GM21367 (cell line): ENCODE measurements around the gene PAXX.

Experiments
- ATAC-seq: cut with Tn5 transposase; IDR thresholded peaks from one replicate; pipeline ENCODE4 v1.9.1; 2021; ENCODE audit not compliant: unreplicated experiment

PAXX gene

DNA sequence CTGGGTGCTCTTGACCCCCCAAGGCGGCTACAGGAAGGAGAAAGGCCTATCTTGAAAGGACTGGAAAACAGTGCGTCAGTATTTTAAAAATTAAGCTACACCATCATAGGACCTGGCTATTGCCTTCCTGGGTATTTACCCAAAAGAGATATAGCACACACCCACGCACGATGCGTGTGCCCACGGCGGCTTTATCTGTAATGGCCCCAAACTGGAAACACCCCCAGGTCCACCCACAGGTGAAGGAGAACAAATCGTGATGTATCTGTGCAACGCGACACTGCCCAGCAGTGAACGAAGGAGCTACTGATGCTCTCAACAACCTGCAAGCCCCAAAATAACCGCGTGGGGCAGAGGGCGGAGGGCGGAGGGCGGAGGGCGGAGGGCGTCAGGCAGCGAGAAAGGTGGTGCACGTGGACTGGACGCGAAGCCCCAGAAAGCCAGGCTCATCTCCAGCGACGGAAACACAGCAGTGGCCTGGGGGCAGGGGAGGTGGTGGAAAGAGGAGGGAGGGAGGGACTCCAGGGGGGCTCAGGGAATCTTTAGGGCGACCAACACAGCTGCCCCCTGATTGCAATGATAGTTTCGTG is 27.3 kb upstream of the PAXX start:
- ATAC-seq = no peak

DNA sequence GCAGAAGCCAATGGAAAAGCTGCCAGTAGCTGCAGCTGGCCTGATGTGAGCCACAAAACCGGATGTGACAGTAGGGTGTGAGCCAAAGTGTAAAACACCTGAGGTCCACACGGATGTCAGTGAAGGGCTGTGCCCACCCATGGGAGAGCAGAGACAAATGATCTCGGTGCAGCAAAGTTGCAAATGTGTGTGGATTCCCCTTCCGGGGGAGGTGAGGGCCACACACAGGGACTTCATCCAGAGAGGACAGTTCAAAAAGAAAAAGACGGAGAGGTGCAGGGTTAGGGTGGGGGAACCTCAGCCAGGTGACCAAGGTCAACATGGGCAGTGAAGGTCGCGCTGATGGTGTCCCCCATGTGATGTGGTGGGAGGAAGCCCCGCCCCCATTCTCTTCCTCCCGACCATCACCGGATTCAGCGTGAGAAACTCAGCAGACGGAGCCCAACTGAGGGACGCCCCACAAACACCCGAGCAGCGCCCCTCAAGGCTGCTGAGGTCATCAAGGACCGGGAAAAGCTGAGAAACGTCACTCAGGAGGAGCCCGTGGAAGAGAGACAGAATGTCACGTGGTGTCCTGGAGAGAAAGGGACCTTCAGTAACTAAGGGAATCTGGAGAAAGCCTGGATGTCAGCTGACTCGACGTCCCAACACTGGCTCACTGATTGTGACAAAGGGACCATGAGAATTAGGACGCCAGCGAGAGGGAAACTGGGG is 26.3 kb upstream of the PAXX start:
- no peak for ATAC-seq

DNA sequence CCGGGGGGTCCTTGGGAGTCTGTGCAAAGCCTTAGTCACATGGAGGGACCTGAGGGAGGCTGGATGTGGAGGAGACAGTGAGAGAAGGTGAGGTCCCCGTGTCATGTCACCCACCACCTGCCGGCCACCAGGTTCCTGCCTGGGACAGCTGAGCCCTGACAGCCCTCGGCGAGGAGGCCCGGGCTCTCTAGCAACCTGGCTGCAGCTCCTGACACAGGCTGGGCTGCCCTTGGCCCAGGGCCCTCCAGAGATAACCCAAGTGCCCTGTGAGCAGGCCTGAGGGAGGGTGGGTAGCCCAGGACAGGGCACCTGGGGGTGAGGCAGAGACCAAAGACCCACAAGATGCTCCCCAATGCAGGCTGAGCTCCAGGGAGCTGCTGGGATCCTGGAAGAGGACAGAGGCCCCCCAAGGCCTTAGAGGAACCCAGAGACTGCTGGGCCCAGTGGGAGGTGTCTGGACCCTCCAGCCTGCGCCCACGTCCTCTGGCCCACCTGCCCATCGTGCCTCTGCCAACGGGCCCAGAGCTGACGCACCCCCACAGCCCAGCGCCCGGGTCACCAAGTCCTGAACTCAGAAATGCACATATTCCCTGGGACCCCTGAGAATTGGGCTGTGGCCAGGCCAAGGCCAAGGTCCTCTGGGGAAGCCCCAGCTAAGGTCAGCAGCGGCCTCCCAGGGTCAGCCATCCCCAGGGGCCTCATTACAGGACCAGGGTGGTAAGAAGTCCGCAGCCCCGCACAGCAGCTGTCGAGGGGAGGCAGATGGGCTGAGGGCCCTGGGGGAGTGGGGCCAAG is 23.7 kb upstream of the PAXX start:
- ATAC-seq = no peak

DNA sequence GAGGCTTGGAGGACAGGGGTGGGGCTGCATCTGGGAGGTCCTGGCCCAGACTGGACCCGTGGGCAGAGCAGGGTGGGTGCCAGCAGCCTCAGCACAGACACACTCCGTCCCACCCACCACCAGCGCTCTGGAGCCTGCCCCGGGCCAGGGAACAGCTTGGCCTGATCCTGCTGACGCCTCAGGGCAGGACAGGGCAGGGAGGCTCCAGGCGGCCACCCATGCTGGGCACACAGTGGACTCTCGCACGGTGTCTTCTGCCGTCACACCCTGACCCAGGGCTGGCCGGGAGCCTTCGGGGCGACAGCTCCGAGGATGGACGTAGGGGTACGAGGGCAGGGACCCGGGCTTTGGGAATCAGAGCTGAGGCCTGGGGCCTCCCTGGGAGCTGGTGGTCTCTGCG is 23.1 kb upstream of the PAXX start:
- no peak for ATAC-seq

DNA sequence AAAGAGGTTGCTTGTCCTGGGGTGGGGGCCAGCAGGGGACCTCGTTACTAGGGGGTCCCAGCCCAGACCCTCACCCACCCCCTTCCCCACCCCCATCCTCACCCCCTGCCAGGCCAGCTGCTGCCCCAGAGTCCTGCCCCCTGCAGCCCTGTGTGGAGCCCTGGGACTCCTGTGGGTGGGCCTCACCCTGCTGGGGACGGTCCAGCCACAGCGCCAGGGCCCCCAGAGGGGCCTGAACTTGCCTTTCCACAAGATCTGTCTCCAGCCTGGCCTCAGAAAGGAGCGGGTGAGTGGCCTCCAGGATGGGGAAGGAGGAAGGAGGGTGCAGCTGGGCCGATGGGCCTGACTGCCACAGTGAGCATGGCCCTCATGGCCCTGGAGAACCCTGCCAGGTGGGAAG is 22.4 kb upstream of the PAXX start:
- no peak for ATAC-seq

DNA sequence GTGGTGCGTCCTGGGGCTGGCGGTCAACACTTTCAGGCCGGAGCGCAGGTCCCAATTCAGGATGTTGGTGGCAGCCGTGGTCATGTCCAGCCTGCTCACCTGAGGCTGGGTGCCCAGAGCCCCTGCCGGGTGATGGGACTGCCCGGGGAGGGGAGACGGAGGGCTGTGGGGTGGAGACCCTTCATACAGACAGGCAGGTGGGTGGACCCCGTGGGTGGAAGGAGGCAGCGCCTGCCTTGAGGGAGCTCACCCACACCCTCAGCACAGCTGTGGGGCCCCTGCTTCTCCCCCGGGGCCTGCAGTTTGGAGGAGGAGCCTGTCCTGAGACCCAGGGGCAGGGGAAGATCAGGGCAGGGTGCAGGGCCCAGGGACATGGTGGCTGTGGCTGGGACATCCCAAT is 21.9 kb upstream of the PAXX start:
- no peak for ATAC-seq

DNA sequence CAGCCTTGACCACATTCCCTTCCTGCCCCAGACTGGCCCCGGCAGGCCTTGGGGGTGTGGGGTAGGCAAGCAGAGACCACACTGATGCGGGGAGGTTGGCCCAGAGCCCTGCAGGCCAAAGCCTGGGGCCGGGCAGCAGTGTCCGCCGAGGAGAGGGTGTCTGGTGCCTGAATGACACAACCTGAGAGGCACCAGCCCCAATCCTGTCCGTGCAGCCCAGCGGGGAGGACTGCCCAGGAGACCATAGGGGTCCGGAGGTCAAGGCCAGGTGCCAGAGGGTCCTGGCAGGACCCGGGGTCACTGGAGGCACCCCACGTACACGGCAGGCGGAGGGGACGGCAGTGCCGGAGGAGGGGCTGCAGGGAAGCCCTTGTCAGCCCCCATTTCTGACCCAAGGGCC is 20.5 kb upstream of the PAXX start:
- no peak for ATAC-seq

DNA sequence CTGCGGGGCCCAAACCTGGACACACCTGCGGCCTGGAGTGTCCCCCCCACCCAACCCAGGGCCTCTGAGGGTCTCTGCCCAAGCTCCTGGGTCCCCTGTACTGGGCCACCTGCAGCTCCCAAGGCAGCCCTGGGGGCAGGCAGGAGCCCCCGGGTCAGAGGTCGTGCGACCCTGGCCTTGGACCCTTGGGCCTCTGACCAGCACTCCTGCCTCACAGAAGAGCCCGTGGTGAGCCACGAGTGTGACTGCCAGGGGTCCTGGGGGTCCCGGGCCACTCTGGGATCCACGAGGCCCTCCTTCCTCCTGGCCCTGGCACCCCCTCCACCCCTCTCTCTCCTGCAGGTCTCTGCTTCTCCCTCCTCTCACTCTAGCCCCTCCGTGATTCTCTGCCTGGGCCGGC is 19.9 kb upstream of the PAXX start:
- no peak for ATAC-seq

DNA sequence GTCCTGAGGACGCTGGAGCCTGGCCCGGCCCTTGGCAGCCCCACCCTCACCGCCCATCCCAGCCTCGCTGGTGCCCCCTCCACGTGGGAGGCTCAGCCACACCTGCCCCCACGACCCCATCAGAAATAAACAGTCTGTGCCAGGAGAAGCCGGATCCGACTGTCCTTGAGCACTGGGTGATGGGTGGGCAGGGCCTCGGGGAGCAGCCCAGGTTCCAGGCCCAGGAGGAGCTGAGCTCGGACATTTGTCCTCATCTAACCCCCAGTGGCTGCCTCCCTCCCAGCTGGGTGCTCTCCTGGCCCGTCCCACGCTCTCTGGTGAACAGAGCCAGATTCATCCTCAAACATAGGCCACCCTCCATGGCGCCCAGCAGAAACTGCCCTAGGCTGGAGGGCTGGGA is 19.5 kb upstream of the PAXX start:
- ATAC-seq = no peak

DNA sequence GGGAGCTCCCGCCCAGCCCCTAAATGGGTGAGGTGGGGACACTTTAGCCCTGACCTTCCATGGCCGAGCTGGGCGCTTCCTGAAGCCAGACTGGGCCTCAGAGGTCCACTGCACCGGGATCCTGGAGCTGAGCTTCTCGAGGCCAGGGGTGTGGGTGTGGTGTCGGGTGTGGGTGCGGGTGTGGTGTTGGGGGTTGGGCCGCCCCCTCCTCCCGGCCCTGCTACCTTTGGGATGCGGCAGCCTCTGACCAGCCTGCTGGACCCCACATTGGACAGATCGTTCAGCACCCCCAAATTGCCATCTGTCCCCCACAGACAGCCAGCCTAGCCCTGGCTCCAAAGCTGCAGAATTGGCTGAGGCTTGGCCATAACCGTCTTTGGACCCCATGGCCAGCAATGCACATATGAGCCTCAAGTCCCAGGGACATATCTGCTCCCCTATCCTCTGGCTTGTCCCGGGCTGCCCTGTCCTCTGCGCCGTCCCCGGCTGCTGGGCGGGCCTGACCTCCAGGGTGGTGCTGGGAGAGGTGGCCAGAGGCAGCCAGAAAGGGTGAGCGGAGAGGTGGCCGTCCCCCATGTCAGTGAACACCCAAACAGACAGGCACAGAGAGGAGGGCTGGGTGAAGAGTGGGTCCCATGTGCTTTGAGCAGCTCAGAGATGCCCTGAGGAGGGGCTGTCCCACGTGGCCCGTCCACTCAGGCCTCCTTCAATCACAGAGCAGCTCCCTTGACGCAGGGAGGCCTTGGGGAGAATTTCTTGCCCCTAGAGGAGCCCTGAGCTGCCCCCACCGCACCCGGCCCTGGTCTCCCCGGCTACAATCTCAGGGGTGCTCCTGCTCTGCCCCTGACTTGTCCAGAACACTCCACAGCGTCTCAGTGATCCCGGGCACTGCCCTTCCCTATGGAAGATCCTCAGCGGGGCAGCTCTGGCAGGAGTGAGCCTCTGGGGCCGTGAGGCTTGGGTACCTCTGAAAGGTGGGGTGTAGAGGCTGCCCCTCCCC is 18.3 kb upstream of the PAXX start:
- ATAC-seq = no peak

DNA sequence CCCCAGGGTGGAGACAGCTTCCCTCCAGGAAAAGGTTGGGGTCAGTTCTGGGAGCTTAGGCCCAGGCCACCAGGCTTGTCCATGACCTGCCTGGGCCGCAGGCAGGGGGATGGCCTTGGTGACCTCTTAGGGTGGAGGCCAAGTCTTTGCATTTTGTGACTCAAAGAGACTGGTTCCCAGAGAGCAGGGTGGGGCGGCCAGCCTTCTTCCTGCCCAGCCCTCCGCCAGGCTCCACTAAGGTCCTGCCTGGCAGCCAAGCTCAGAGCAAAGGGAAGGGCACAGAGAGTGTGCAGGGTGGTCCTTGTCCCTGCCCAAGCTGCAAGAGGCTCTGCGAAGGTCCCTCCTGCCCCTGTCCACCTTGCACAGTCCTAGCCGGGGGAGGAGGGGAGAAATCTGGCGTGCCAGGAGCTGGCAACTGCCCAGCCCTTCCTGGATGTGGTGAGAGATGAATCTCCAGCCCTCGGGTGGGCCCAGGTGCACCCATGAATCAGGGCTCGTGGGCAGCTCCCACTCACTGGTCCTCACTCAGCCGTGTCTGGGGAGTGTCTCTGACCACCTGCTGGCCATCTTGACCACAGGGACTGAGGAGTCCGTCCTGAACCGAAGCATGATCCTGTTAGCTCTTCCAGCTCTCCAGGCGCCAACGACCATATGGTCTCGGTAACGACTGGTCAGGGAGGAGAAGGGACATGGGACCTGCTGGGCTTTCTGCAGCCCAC is 17.2 kb upstream of the PAXX start:
- ATAC-seq = no peak

DNA sequence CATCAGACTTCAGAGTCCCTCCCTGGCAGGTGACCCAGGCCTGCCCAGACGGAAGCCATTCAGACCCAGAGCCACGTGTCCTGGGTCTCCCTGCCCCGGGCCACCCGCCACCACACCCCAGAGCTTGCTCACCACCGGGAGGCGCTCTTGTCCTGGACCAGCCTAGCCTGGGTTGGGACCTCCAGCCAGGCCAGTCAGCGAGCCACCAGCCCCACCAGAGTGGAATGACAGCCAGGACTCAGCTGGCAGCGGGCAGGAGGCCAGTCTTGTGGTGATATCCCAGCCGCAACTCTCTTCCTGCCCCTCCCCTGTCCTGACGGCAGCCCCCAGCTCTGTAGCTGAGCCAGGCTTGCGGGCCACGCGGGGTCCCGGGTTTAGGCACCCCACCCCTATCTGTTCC is 16.6 kb upstream of the PAXX start:
- ATAC-seq = no peak

DNA sequence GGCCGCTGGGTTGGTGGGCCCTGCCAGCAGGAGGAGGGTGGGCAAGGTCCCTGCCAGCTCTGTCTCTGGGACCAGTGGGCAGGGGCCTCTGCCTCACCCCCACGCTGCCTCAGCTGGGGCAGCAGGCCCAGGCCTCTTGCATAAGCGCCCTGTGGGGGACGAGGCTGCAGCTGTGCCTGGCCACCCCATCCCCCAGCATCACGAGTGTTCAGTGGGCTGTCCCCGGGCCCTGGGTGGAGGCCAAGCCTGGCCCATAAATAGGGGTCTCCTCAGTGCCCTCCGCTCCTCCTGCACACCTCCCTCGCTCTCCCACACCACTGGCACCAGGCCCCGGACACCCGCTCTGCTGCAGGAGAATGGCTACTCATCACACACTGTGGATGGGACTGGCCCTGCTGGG is 15.0 kb upstream of the PAXX start, which contains the start of gene PTGDS:
Gene PTGDS, plus strand, starts transcription at position 282 of the 400 bp plus-strand sequence. Its CDS starts 75 bp downstream, at position 357.
- ATAC-seq = no peak

DNA sequence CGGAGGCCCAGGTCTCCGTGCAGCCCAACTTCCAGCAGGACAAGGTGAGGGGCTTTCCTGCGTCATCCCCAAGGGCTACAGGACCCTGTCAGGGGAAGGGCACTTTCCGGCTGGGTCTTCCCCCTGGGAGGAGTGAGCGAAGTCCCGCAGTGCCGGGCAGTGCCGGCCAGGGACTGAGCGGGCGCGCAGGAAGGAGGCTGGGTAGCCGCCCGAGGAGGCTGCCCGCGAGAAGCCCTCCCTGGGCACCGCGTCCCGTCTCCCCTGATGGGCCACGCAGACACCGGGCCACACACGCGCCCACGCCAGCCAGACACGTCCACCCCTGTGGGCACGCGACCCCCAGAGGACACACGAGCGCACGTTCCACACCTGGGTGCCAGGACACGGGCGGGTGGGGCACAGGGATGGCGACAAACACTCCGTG is 14.6 kb upstream of the PAXX start:
- ATAC-seq = no peak

DNA sequence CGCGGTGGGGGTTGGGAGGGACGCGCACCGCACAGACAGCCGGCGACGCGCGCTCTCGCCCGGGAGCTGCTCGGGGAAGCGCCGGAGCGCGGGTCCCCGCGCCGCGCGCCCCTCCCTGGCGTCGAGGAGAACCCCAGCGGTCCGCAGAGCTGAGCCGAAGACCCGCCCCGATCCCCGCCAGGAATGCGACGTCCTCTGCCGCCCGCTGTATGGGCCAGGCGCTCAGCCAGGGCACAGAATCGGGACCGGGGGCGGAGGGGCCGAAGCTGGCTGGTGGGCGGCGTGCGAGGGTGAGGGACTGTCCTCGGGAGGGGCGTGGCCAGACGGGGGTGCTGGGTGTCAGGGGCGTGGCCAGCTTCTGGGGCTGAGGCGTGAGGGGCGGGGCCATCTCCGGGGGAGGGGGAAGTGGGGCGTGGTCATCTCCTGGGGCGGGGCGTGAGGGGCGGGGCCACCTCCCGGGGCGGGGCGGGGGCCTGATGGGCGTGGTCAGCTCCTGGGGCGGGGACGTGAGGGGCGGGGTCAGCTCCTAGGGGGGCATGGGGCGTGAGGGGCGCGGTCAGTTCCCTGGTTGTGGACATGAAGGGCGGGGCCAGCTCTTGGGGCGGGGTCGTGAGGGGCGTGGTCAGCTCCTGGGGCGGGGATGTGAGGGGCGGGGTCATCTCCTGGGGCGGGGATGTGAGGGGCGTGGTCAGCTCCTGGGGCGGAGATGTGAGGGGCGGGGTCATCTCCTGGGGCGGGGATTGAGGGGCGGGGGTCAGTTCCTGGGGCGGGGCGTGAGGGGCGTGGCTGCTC is 14.0 kb upstream of the PAXX start:
- ATAC-seq = no peak

DNA sequence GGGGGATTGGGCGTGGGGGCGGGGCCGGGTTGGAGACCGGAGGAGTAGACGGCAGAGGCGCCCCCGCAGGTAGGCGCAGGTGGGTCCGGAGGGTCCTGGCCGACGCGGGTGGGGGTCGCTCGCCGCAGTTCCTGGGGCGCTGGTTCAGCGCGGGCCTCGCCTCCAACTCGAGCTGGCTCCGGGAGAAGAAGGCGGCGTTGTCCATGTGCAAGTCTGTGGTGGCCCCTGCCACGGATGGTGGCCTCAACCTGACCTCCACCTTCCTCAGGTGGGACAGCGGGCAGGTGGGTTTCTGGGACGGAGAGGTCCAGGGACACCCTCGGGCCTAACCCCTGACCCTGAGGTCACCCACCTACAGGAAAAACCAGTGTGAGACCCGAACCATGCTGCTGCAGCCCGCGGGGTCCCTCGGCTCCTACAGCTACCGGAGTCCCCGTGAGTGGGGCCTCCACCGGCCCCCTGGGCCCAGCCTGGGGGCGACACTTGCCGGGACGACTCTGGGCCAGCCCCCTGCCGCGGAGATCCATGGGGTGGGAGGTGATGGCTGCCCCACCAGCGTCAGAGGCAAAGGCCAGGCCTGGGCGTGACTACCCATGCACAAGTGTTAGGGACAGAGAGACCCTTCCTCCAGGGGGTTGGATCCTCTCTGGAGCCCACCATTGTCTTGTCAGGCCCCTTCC is 13.2 kb upstream of the PAXX start:
- ATAC-seq = no peak

DNA sequence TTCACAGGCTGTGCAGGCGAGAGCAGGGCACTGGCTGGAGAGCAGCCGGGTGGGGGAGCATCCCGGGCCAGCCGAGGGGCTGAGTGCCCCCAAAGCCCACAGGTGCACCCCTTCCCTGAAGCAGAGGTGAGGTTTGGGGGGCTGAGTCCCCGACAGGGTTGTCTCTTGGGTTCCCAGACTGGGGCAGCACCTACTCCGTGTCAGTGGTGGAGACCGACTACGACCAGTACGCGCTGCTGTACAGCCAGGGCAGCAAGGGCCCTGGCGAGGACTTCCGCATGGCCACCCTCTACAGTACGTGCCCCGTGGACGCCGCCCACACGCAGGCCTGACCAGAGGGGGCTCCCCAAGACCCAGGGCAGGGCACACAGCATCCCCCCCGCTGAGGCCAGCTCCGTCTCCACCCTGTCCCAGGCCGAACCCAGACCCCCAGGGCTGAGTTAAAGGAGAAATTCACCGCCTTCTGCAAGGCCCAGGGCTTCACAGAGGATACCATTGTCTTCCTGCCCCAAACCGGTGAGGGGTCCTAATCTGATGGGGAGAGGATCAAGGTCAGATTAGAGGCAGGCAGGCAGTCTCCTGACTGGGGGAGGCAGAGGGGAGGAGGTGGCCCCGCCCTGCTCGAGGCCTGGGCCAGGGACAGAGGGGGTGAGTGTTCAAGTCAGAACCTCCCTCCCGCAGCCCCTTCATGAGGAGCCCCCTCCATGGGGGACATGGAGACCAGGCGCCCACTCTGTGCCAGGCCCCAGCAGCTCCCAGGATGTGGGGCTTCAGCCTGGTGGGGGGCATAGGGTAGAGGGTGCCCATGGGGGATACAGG is 12.2 kb upstream of the PAXX start:
- no peak for ATAC-seq
